RWPE2 (cell line): ENCODE data around the gene EPB41L2.

Source experiments
- ATAC-seq: fragments of 200-7000 bp; cut with Tn5 transposase; 3 replicates; pipeline ENCODE4 v1.9.1; 2021; ENCODE audit warnings: low read depth
- DNase-seq: peaks from one replicate; pipeline ENCODE4 v3.0.0-alpha.2; 2020; ENCODE audit warnings: low spot score
- H3K27ac ChIP-seq: fragments of 450-650 bp; 2 replicates; pipeline ENCODE4 v1.5.1; 2017; ENCODE audit warnings: mild to moderate bottlenecking; ENCODE audit not compliant: poor library complexity, severe bottlenecking
- H3K27me3 ChIP-seq: fragments of 250-450 bp; sonication (Bioruptor Pico); 2 replicates; pipeline ENCODE4 v1.5.1; 2021; ENCODE audit warnings: mild to moderate bottlenecking, moderate library complexity; ENCODE audit not compliant: insufficient read depth, poor library complexity, severe bottlenecking
- H3K36me3 ChIP-seq: fragments of 250-450 bp; sonication (Bioruptor Pico); 2 replicates; pipeline ENCODE4 v1.5.1; 2020; ENCODE audit warnings: low read depth, mild to moderate bottlenecking, moderate library complexity
- H3K4me1 ChIP-seq: fragments of 250-450 bp; sonication (Bioruptor Pico); 2 replicates; pipeline ENCODE4 v1.5.1; 2021; ENCODE audit warnings: mild to moderate bottlenecking, moderate library complexity; ENCODE audit not compliant: insufficient read depth, poor library complexity, severe bottlenecking
- H3K4me3 ChIP-seq: fragments of 250-450 bp; sonication (Bioruptor Pico); 2 replicates; pipeline ENCODE4 v1.5.1; 2021; ENCODE audit warnings: mild to moderate bottlenecking, moderate library complexity; ENCODE audit not compliant: severe bottlenecking
- H3K9me3 ChIP-seq: fragments of 250-450 bp; sonication (Bioruptor Pico); 2 replicates; pipeline ENCODE4 v1.5.1; 2021; ENCODE audit warnings: mild to moderate bottlenecking, moderate library complexity; ENCODE audit not compliant: severe bottlenecking
- TF ChIP-seq, protein P1 (sequence below): fragments of 450-650 bp; IDR thresholded peaks from one replicate; pipeline ENCODE4 v1.5.1; 2017; ENCODE audit warnings: mild to moderate bottlenecking, moderate library complexity; ENCODE audit not compliant: poor library complexity, severe bottlenecking

Gene EPB41L2

GRCh38 chr6:131002661-131002980 lies 60.4 kb downstream of the EPB41L2 start:
- Histone ChIP-seq H3K27me3 (no peaks in the 10 kb centered on the region), H3K9me3 (no peaks in the 10 kb centered on the region), H3K4me1 (peaks cover under 1% of the 10 kb centered on the region), H3K27ac (no peak overlapping the region), H3K4me3 (no peak overlapping the region), H3K36me3 (no peaks in the 10 kb centered on the region)
- DNase-seq (no peak), ATAC-seq (no peak)
- TF ChIP-seq, protein P1, sequence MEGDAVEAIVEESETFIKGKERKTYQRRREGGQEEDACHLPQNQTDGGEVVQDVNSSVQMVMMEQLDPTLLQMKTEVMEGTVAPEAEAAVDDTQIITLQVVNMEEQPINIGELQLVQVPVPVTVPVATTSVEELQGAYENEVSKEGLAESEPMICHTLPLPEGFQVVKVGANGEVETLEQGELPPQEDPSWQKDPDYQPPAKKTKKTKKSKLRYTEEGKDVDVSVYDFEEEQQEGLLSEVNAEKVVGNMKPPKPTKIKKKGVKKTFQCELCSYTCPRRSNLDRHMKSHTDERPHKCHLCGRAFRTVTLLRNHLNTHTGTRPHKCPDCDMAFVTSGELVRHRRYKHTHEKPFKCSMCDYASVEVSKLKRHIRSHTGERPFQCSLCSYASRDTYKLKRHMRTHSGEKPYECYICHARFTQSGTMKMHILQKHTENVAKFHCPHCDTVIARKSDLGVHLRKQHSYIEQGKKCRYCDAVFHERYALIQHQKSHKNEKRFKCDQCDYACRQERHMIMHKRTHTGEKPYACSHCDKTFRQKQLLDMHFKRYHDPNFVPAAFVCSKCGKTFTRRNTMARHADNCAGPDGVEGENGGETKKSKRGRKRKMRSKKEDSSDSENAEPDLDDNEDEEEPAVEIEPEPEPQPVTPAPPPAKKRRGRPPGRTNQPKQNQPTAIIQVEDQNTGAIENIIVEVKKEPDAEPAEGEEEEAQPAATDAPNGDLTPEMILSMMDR, result no peak

DNA sequence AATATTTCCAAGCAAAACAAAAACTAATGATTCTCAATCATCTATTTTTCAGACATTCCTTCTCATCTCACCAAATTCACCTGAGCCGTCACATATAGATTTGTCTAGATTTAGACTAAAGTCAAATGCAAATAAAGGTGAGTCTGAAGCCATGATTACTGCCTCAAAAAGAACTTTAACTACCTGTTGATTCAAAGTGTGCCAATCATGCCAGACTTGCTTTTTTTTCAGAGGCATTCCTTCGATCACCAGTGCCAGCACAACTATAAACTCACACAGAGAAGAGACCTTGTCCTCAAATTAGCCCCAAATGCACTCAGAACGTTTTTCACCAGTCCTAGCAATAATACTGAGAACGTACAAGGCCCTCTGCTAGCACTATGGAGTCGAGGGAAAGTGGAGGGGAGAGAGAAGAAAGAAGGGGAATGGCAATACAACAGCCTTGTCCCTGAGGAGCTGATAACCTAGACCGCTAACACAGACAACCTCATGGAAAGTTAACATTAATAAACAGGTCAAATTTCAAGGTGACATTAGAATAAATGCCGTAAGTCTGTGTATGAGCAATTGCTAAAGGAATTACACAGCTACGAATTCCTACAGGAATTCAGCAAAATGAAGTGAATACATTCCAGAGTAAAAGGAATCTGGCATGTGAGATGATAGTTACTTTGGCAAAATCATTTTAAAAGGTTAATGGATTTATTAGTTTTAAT lies 60.9 kb downstream of the EPB41L2 start:
- peaks cover 6% of the 10 kb centered on the region for H3K4me1 ChIP-seq
- ATAC-seq (no peak), DNase-seq (no peak)
- no peak overlapping the region for H3K27ac ChIP-seq
- H3K27me3 ChIP-seq, result no peaks in the 10 kb centered on the region
- TF ChIP-seq, protein P1, result no peak
- no peak overlapping the region for H3K4me3 ChIP-seq
- H3K36me3 ChIP-seq, result no peaks in the 10 kb centered on the region
- H3K9me3 ChIP-seq, result no peaks in the 10 kb centered on the region

DNA sequence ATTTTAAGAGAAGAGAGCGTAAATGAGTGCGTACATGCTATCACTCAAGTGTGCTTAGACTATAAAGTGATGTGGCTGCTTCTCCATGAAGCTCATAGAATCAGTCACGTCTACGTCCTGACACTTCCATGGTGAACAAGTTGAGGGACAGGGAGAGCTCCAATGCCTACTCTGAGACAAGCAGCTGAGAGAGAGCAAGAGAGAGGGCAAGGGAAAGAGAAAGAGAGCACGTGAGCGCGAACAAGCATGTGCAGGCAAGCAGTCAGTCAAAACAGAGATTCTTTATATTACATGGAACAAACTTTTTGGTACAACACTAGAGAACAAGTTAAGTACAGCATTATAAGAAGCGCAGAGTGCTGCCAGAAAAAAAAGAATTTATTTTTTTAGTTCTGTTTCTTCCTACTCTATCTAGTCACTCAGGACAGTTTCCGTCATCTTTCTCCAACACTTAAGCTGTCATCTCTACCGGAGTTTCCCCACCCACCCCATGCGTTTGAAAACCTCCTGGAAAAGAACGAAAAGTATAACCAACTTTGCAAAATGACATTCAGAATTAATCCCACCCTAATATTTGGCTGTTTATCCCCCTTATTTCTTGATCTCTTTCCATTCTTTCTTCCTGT lies 61.8 kb downstream of the EPB41L2 start:
- H3K36me3 ChIP-seq, result no peaks in the 10 kb centered on the region
- no peak overlapping the region for H3K27ac ChIP-seq
- H3K4me1 ChIP-seq, result peaks cover 15% of the 10 kb centered on the region
- H3K9me3 ChIP-seq, result no peaks in the 10 kb centered on the region
- no peak overlapping the region for H3K4me3 ChIP-seq
- DNase-seq (no peak), ATAC-seq (no peak)
- no peaks in the 10 kb centered on the region for H3K27me3 ChIP-seq
- TF ChIP-seq, protein P1, result no peak

DNA sequence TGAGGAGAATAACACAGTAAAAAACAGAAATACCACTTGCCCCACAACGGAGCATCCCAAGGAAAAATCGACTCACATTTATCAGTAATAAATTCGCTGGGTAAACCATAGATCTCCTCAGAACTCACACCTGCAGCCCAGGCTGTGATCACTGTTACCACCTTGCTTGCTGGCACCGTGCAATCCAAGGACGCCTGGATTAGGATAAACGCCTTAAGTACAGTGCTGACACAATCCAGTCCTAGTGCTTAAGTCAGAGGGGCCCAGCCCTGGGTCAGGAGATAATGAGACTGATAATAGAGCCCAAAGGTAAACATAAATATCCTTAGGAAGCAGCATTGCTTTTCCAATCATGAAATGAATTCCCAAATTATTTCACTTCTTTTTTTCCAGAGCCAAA lies 62.5 kb downstream of the EPB41L2 start:
- TF ChIP-seq, protein P1, result no peak
- H3K36me3 ChIP-seq, result no peaks in the 10 kb centered on the region
- H3K4me3 ChIP-seq, result no peak overlapping the region
- H3K4me1 ChIP-seq, result peaks cover 19% of the 10 kb centered on the region
- no peak for DNase-seq
- H3K27ac ChIP-seq, result no peak overlapping the region
- H3K27me3 ChIP-seq, result no peaks in the 10 kb centered on the region
- no peaks in the 10 kb centered on the region for H3K9me3 ChIP-seq
- ATAC-seq, result no peak
